COLO668 (cell line): ENCODE measurements around the gene ATXN7L1.
"Not testable (repeated sequence)": the region's sequence is repeated elsewhere in the genome, so short reads cannot be mapped to it uniquely, and the experiment has no call there.

Experiments used
- DNase-seq: peaks from one replicate; lab custom pipeline; 2025; ENCODE audit not compliant: unreplicated experiment; lab: John Stamatoyannopoulos, UW

Gene ATXN7L1

GRCh38 chr7:105708763-105709080 is 167.7 kb downstream of the ATXN7L1 start:
- DNase-seq: no peak

GRCh38 chr7:105707967-105708762 is 168.2 kb downstream of the ATXN7L1 start:
- no peak for DNase-seq

- no peak for DNase-seq
These were observed 169.0 kb downstream of the ATXN7L1 start for GRCh38 chr7:105707381-105707780.

- DNase-seq: no peak
These were observed 171.0 kb downstream of the ATXN7L1 start for GRCh38 chr7:105705427-105705826.

GRCh38 chr7:105703207-105703930 is 173.0 kb downstream of the ATXN7L1 start:
- DNase-seq: no peak

- no peak for DNase-seq
These were observed 176.7 kb downstream of the ATXN7L1 start for GRCh38 chr7:105699568-105700236.

- no peak for DNase-seq
These were observed 177.9 kb downstream of the ATXN7L1 start for GRCh38 chr7:105698531-105698930.

- no peak for DNase-seq
These were observed 178.6 kb downstream of the ATXN7L1 start for GRCh38 chr7:105697753-105698152.

GRCh38 chr7:105697169-105697568 is 179.2 kb downstream of the ATXN7L1 start:
- not testable (repeated sequence) for DNase-seq

GRCh38 chr7:105693576-105693975 is 182.8 kb downstream of the ATXN7L1 start:
- no peak for DNase-seq

- no peak for DNase-seq
These were observed 184.5 kb downstream of the ATXN7L1 start for GRCh38 chr7:105691680-105692564.

- DNase-seq: no peak
These were observed 185.2 kb downstream of the ATXN7L1 start for GRCh38 chr7:105691082-105691679.

GRCh38 chr7:105690325-105690945 is 186.0 kb downstream of the ATXN7L1 start:
- DNase-seq: no peak

GRCh38 chr7:105689067-105689819 is 187.2 kb downstream of the ATXN7L1 start:
- DNase-seq: no peak

GRCh38 chr7:105688617-105689016 is 187.8 kb downstream of the ATXN7L1 start:
- no peak for DNase-seq

- DNase-seq: no peak
These were observed 191.2 kb downstream of the ATXN7L1 start for GRCh38 chr7:105685161-105685560.

GRCh38 chr7:105682341-105683060 is 193.9 kb downstream of the ATXN7L1 start:
- peak; percentile 27 for DNase-seq

- DNase-seq: no peak
These were observed 195.8 kb downstream of the ATXN7L1 start for GRCh38 chr7:105680505-105681187.
